ENCODE results near the gene GRAP2. TPM values are rescaled to one million over a fixed set of nuclear protein-coding genes. Genes with fewer than 3 reads are reported as not detected.

The GRAP2 gene
- total RNA-seq, 1 donor from 2014 or later, result 1.2 TPM

GRCh38 chr22:39999144-39999757 lies 98.4 kb downstream of the GRAP2 start:
- ATAC-seq, result no peak
- intact Hi-C loops (cut with micrococcal nuclease), result no loop called here
- no peak for DNase-seq

GRCh38 chr22:40000171-40000570 lies 99.3 kb downstream of the GRAP2 start:
- ATAC-seq (no peak), DNase-seq (no peak)
- intact Hi-C loops (cut with micrococcal nuclease), result no loop called here

- intact Hi-C loops (cut with micrococcal nuclease), result no loop called here
- ATAC-seq (no peak), DNase-seq (no peak)
Observed at GRCh38 chr22:40001106-40001505, 100.2 kb downstream of the GRAP2 start.

- no peak for DNase-seq
- intact Hi-C loops (cut with micrococcal nuclease), result no loop called here
Observed at GRCh38 chr22:40001800-40002577, 101.1 kb downstream of the GRAP2 start.

GRCh38 chr22:40002935-40003715 lies 102.2 kb downstream of the GRAP2 start:
- DNase-seq, result no peak

More at GRCh38 chr22:40001800-40002577, 101.1 kb downstream of the GRAP2 start:
- ATAC-seq, result no peak

GRCh38 chr22:40004836-40005235 lies 104.0 kb downstream of the GRAP2 start:
- intact Hi-C loops (cut with micrococcal nuclease), result no loop called here
- DNase-seq (no peak), ATAC-seq (no peak)

More at GRCh38 chr22:40002935-40003715, 102.2 kb downstream of the GRAP2 start:
- intact Hi-C loops (cut with micrococcal nuclease), result no loop called here
- no peak for ATAC-seq

GRCh38 chr22:40006641-40007040 lies 105.8 kb downstream of the GRAP2 start:
- ATAC-seq (no peak), DNase-seq (no peak)
- intact Hi-C loops (cut with micrococcal nuclease), result no loop called here

GRCh38 chr22:40007853-40008710 lies 107.2 kb downstream of the GRAP2 start:
- ATAC-seq (no peak), DNase-seq (no peak)
- intact Hi-C loops (cut with micrococcal nuclease), result no loop called here

- intact Hi-C loops (cut with micrococcal nuclease), result no loop called here
- DNase-seq (no peak), ATAC-seq (no peak)
Observed at GRCh38 chr22:40008726-40009291, 107.9 kb downstream of the GRAP2 start.

GRCh38 chr22:40009292-40009774 lies 108.4 kb downstream of the GRAP2 start:
- DNase-seq (no peak), ATAC-seq (no peak)
- intact Hi-C loops (cut with micrococcal nuclease), result no loop called here

GRCh38 chr22:40009951-40010671 lies 109.2 kb downstream of the GRAP2 start:
- ATAC-seq, result no peak
- DNase-seq, result no peak
- intact Hi-C loops (cut with micrococcal nuclease), result no loop called here

- intact Hi-C loops (cut with micrococcal nuclease), result no loop called here
- no peak for DNase-seq
- ATAC-seq, result no peak
Observed at GRCh38 chr22:40010746-40011145, 109.9 kb downstream of the GRAP2 start.

GRCh38 chr22:40014667-40015248 lies 113.9 kb downstream of the GRAP2 start:
- intact Hi-C loops (cut with micrococcal nuclease), result no loop called here
- ATAC-seq (no peak), DNase-seq (no peak)

GRCh38 chr22:40015358-40015976 lies 114.6 kb downstream of the GRAP2 start:
- no peak for ATAC-seq
- DNase-seq, result no peak
- intact Hi-C loops (cut with micrococcal nuclease), result no loop called here

GRCh38 chr22:40018051-40018450 lies 117.2 kb downstream of the GRAP2 start:
- no peak for DNase-seq
- intact Hi-C loops (cut with micrococcal nuclease), result no loop called here

GRCh38 chr22:40019100-40019499 lies 118.2 kb downstream of the GRAP2 start:
- ATAC-seq (no peak), DNase-seq (no peak)
- intact Hi-C loops (cut with micrococcal nuclease), result no loop called here

More at GRCh38 chr22:40018051-40018450, 117.2 kb downstream of the GRAP2 start:
- no peak for ATAC-seq

- DNase-seq, result no peak
- ATAC-seq, result no peak
- intact Hi-C loops (cut with micrococcal nuclease), result no loop called here
Observed at GRCh38 chr22:40020956-40021355, 120.1 kb downstream of the GRAP2 start.

All from left ventricle myocardium superior (tissue), 1 donor.